ENCODE data around the gene BRPF3.

The BRPF3 gene

GRCh38 chr6:36273067-36273466 lies 76.5 kb downstream of the BRPF3 start:
- Histone ChIP-seq H3K27ac (ENCODE audit: extremely low read depth, low read depth, low read length) (no peak overlapping the region), H3K4me1 (ENCODE audit: control insufficient read depth, insufficient read depth, low read length) (no peaks in the 10 kb centered on the region), H3K9me3 (ENCODE audit: control insufficient read depth, insufficient read depth, low read depth, low read length) (no peaks in the 10 kb centered on the region), H3K4me3 (ENCODE audit: low read depth, low read length) (no peak overlapping the region), H3K36me3 (ENCODE audit: control insufficient read depth in 2 of 2, insufficient read depth in 1 of 2, low read length in 2 of 2) (no peaks in the 10 kb centered on the region)
- POLR2A ChIA-PET: no interaction called here
- CTCF ChIA-PET: no interaction called here
- TF ChIP-seq SCRT2 (tag by site-specific recombination; IDR thresholded peaks at IDR 0.05) (no peak), ZNF366 (tag by site-specific recombination; conservative IDR thresholded peaks at IDR 0.05) (no peak), PRDM6 (tag by site-specific recombination; IDR thresholded peaks at IDR 0.05) (no peak), ZNF624 (tag by site-specific recombination; IDR thresholded peaks at IDR 0.05) (no peak), GLIS2 (tag by site-specific recombination; IDR thresholded peaks at IDR 0.05) (no peak), ZNF146 (tag by site-specific recombination; IDR thresholded peaks at IDR 0.05) (no peak), ZNF23 (tag by site-specific recombination; IDR thresholded peaks at IDR 0.05; ENCODE audit: borderline replicate concordance) (no peak), ZNF394 (tag by site-specific recombination; IDR thresholded peaks at IDR 0.05; ENCODE audit: borderline replicate concordance) (peak; percentile 71; the same call in 1 of the 2 replicates), ZNF280C (tag by site-specific recombination; IDR thresholded peaks at IDR 0.05) (no peak), OVOL3 (tag by site-specific recombination; IDR thresholded peaks at IDR 0.05) (no peak), ZIC2 (tag by site-specific recombination; IDR thresholded peaks at IDR 0.05) (no peak), ZNF677 (tag by site-specific recombination; IDR thresholded peaks at IDR 0.05) (no peak), ZEB2 (tag by site-specific recombination; IDR thresholded peaks at IDR 0.05) (no peak), HOXA7 (CRISPR knock-in tag; IDR thresholded peaks at IDR 0.05; ENCODE audit: borderline replicate concordance) (no peak), ZNF692 (tag by site-specific recombination; IDR thresholded peaks at IDR 0.05) (no peak), TCF7L2 (IDR thresholded peaks at IDR 0.05; ENCODE audit: borderline replicate concordance, low read depth, low read length) (no peak), ZNF639 (tag by site-specific recombination; IDR thresholded peaks at IDR 0.05) (no peak), ZNF133 (tag by site-specific recombination; IDR thresholded peaks at IDR 0.05) (no peak), ZNF558 (tag by site-specific recombination; IDR thresholded peaks at IDR 0.05) (peak; percentile 56; the same call in 1 of the 2 replicates), ZNF404 (tag by site-specific recombination; IDR thresholded peaks at IDR 0.05) (no peak), ZNF398 (tag by site-specific recombination; IDR thresholded peaks at IDR 0.05) (no peak)
- TF ChIP-seq, protein P1, sequence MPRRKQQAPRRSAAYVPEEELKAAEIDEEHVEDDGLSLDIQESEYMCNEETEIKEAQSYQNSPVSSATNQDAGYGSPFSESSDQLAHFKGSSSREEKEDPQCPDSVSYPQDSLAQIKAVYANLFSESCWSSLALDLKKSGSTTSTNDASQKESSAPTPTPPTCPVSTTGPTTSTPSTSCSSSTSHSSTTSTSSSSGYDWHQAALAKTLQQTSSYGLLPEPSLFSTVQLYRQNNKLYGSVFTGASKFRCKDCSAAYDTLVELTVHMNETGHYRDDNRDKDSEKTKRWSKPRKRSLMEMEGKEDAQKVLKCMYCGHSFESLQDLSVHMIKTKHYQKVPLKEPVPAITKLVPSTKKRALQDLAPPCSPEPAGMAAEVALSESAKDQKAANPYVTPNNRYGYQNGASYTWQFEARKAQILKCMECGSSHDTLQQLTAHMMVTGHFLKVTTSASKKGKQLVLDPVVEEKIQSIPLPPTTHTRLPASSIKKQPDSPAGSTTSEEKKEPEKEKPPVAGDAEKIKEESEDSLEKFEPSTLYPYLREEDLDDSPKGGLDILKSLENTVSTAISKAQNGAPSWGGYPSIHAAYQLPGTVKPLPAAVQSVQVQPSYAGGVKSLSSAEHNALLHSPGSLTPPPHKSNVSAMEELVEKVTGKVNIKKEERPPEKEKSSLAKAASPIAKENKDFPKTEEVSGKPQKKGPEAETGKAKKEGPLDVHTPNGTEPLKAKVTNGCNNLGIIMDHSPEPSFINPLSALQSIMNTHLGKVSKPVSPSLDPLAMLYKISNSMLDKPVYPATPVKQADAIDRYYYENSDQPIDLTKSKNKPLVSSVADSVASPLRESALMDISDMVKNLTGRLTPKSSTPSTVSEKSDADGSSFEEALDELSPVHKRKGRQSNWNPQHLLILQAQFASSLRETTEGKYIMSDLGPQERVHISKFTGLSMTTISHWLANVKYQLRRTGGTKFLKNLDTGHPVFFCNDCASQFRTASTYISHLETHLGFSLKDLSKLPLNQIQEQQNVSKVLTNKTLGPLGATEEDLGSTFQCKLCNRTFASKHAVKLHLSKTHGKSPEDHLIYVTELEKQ (tag by site-specific recombination; IDR thresholded peaks at IDR 0.05; ENCODE audit: borderline replicate concordance): no peak
- TF ChIP-seq, protein P2, sequence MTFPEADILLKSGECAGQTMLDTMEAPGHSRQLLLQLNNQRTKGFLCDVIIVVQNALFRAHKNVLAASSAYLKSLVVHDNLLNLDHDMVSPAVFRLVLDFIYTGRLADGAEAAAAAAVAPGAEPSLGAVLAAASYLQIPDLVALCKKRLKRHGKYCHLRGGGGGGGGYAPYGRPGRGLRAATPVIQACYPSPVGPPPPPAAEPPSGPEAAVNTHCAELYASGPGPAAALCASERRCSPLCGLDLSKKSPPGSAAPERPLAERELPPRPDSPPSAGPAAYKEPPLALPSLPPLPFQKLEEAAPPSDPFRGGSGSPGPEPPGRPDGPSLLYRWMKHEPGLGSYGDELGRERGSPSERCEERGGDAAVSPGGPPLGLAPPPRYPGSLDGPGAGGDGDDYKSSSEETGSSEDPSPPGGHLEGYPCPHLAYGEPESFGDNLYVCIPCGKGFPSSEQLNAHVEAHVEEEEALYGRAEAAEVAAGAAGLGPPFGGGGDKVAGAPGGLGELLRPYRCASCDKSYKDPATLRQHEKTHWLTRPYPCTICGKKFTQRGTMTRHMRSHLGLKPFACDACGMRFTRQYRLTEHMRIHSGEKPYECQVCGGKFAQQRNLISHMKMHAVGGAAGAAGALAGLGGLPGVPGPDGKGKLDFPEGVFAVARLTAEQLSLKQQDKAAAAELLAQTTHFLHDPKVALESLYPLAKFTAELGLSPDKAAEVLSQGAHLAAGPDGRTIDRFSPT (tag by site-specific recombination; IDR thresholded peaks at IDR 0.05): no peak

Measured in HEK293 (cell line).